Hematopoietic multipotent progenitor cell treated with erythropoietin and hydrocortisone succinate and interleukin-3 and kit ligand, for 15 days (in vitro differentiated cells): Measurements from ENCODE around the gene PCDHB2.
"Not testable (repeated sequence)": the region's sequence is repeated elsewhere in the genome, so short reads cannot be mapped to it uniquely, and the experiment has no call there.

ENCODE experiments used
- DNase-seq: peaks from one replicate; pipeline ENCODE4 v3.0.0-alpha.2; 2015; ENCODE audit warnings: low spot score

The PCDHB2 gene

DNA sequence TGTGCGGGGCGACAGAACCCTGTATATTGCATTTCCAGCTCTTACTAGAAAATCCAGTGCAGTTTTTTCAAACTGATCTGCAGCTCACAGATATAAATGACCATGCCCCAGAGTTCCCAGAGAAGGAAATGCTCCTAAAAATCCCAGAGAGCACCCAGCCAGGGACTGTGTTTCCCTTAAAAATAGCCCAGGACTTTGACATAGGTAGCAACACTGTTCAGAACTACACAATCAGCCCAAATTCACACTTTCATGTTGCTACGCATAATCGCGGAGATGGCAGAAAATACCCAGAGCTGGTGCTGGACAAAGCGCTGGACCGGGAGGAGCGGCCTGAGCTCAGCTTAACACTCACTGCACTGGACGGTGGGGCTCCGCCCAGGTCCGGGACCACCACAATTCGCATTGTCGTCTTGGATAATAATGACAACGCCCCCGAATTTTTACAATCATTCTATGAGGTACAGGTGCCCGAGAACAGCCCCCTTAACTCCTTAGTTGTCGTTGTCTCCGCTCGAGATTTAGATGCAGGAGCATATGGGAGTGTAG lies 41.4 kb downstream of the PCDHB2 start:
- no peak for DNase-seq

GRCh38 chr5:141137346-141137745 lies 42.9 kb downstream of the PCDHB2 start:
- not testable (repeated sequence) for DNase-seq
